ENCODE data around the gene LIX1. TPM values are rescaled to one million over a fixed set of nuclear protein-coding genes. Genes with fewer than 3 reads are reported as not detected.

Gene LIX1
- total RNA-seq, 1 experiment from 2014 or later, result not detected

DNA sequence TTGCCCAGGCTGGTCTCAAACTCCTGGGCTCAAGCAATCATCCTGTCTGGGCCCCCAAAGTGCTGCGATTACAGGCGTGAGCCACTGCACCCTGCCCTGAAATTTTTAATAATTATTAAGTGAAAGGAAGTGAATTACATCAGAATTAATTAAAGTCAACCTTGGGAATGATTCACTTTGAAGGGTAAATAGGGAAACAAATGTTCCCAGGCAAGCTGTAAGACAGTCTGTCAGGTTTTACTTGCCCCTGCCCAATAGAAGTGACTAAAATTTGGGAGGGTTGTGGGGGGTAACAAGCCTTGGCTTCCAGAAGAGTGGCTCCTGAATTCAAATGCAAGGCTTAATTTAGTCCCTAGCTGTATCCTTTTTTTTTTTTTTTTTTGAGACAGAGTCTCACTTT lies 1.3 kb upstream of the LIX1 start (continued):
- TF ChIP-seq, protein P1, sequence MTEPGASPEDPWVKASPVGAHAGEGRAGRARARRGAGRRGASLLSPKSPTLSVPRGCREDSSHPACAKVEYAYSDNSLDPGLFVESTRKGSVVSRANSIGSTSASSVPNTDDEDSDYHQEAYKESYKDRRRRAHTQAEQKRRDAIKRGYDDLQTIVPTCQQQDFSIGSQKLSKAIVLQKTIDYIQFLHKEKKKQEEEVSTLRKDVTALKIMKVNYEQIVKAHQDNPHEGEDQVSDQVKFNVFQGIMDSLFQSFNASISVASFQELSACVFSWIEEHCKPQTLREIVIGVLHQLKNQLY (CRISPR knock-in tag; IDR thresholded peaks at IDR 0.05), result no peak
- TF ChIP-seq, protein P2, sequence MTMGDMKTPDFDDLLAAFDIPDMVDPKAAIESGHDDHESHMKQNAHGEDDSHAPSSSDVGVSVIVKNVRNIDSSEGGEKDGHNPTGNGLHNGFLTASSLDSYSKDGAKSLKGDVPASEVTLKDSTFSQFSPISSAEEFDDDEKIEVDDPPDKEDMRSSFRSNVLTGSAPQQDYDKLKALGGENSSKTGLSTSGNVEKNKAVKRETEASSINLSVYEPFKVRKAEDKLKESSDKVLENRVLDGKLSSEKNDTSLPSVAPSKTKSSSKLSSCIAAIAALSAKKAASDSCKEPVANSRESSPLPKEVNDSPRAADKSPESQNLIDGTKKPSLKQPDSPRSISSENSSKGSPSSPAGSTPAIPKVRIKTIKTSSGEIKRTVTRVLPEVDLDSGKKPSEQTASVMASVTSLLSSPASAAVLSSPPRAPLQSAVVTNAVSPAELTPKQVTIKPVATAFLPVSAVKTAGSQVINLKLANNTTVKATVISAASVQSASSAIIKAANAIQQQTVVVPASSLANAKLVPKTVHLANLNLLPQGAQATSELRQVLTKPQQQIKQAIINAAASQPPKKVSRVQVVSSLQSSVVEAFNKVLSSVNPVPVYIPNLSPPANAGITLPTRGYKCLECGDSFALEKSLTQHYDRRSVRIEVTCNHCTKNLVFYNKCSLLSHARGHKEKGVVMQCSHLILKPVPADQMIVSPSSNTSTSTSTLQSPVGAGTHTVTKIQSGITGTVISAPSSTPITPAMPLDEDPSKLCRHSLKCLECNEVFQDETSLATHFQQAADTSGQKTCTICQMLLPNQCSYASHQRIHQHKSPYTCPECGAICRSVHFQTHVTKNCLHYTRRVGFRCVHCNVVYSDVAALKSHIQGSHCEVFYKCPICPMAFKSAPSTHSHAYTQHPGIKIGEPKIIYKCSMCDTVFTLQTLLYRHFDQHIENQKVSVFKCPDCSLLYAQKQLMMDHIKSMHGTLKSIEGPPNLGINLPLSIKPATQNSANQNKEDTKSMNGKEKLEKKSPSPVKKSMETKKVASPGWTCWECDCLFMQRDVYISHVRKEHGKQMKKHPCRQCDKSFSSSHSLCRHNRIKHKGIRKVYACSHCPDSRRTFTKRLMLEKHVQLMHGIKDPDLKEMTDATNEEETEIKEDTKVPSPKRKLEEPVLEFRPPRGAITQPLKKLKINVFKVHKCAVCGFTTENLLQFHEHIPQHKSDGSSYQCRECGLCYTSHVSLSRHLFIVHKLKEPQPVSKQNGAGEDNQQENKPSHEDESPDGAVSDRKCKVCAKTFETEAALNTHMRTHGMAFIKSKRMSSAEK (CRISPR knock-in tag; IDR thresholded peaks at IDR 0.05; ENCODE audit: borderline replicate concordance), result no peak
- TF ChIP-seq CBFB (CRISPR knock-in tag; IDR thresholded peaks at IDR 0.05; ENCODE audit: low read depth) (no peak), GTF2I (CRISPR knock-in tag; conservative IDR thresholded peaks at IDR 0.05) (no peak), NFE2L1 (CRISPR knock-in tag; IDR thresholded peaks at IDR 0.05) (no peak), NR2C2 (CRISPR knock-in tag; IDR thresholded peaks at IDR 0.05) (no peak), ATF1 (CRISPR knock-in tag; IDR thresholded peaks at IDR 0.05) (no peak), ZNF416 (CRISPR knock-in tag; IDR thresholded peaks at IDR 0.05) (no peak)
- TF ChIP-seq, protein P3, sequence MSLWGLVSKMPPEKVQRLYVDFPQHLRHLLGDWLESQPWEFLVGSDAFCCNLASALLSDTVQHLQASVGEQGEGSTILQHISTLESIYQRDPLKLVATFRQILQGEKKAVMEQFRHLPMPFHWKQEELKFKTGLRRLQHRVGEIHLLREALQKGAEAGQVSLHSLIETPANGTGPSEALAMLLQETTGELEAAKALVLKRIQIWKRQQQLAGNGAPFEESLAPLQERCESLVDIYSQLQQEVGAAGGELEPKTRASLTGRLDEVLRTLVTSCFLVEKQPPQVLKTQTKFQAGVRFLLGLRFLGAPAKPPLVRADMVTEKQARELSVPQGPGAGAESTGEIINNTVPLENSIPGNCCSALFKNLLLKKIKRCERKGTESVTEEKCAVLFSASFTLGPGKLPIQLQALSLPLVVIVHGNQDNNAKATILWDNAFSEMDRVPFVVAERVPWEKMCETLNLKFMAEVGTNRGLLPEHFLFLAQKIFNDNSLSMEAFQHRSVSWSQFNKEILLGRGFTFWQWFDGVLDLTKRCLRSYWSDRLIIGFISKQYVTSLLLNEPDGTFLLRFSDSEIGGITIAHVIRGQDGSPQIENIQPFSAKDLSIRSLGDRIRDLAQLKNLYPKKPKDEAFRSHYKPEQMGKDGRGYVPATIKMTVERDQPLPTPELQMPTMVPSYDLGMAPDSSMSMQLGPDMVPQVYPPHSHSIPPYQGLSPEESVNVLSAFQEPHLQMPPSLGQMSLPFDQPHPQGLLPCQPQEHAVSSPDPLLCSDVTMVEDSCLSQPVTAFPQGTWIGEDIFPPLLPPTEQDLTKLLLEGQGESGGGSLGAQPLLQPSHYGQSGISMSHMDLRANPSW (CRISPR knock-in tag; conservative IDR thresholded peaks at IDR 0.05; ENCODE audit: low read depth), result no peak

DNA sequence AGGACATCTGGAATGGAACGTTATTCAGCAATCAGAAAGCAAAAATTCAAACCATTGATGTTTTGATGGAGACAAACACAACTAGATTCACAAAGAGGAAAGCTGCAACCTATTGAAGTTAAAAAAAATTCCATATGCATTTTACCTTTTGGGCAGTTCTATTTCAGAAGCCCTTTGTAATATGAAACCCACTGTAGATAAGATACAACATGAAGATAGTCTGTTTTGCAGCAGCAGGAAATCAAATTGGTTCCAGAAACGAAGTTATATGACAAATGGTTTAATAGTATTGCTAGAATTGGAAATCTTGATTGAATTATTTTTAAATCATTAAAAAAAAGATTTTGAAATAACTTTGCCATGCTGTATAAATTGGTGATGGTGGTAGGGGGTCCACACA lies 872 bp downstream of the LIX1 start:
- Mint-ChIP-seq H3K27me3 (ENCODE audit: low read depth) (no peaks in the 10 kb centered on the region), H3K4me1 (peaks cover 28% of the 10 kb centered on the region), H3K4me3 (no peak overlapping the region), H3K27ac (no peak overlapping the region), H3K36me3 (no peaks in the 10 kb centered on the region), H3K9me3 (no peaks in the 10 kb centered on the region)
- ChIA-PET CTCF (interaction anchor here (1.0 to 4.8 kb wide), 10 partner anchors 8 to 389 kb away, joined by 3 to 77 read pairs (median 11); no protein-coding TSS in a partner anchor), POLR2A (no interaction called here)
- DNase-seq (ENCODE audit: low spot score) (no peak), ATAC-seq (no peak)
- no peak for TF ChIP-seq JUN (CRISPR knock-in tag; IDR thresholded peaks at IDR 0.05)
- TF ChIP-seq, protein P4, sequence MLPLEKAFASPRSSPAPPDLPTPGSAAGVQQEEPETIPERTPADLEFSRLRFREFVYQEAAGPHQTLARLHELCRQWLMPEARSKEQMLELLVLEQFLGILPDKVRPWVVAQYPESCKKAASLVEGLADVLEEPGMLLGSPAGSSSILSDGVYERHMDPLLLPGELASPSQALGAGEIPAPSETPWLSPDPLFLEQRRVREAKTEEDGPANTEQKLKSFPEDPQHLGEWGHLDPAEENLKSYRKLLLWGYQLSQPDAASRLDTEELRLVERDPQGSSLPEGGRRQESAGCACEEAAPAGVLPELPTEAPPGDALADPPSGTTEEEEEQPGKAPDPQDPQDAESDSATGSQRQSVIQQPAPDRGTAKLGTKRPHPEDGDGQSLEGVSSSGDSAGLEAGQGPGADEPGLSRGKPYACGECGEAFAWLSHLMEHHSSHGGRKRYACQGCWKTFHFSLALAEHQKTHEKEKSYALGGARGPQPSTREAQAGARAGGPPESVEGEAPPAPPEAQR (CRISPR knock-in tag; IDR thresholded peaks at IDR 0.05), result no peak
- no peak for TF ChIP-seq TEAD1 (CRISPR knock-in tag; IDR thresholded peaks at IDR 0.05)
- TF ChIP-seq, protein P5, sequence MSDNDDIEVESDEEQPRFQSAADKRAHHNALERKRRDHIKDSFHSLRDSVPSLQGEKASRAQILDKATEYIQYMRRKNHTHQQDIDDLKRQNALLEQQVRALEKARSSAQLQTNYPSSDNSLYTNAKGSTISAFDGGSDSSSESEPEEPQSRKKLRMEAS (CRISPR knock-in tag; IDR thresholded peaks at IDR 0.05), result no peak
- TF ChIP-seq, protein P6, sequence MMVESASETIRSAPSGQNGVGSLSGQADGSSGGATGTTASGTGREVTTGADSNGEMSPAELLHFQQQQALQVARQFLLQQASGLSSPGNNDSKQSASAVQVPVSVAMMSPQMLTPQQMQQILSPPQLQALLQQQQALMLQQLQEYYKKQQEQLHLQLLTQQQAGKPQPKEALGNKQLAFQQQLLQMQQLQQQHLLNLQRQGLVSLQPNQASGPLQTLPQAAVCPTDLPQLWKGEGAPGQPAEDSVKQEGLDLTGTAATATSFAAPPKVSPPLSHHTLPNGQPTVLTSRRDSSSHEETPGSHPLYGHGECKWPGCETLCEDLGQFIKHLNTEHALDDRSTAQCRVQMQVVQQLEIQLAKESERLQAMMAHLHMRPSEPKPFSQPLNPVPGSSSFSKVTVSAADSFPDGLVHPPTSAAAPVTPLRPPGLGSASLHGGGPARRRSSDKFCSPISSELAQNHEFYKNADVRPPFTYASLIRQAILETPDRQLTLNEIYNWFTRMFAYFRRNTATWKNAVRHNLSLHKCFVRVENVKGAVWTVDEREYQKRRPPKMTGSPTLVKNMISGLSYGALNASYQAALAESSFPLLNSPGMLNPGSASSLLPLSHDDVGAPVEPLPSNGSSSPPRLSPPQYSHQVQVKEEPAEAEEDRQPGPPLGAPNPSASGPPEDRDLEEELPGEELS (CRISPR knock-in tag; IDR thresholded peaks at IDR 0.05), result no peak
- TF ChIP-seq GABPB1 (CRISPR knock-in tag; IDR thresholded peaks at IDR 0.05), result no peak
- TF ChIP-seq, protein P3 (CRISPR knock-in tag; conservative IDR thresholded peaks at IDR 0.05; ENCODE audit: low read depth), result no peak
- no peak for TF ChIP-seq RORB (CRISPR knock-in tag; IDR thresholded peaks at IDR 0.05)
- TF ChIP-seq KAT7 (CRISPR knock-in tag; IDR thresholded peaks at IDR 0.05; ENCODE audit: borderline replicate concordance), result no peak
- no peak for TF ChIP-seq NFE2L1 (CRISPR knock-in tag; IDR thresholded peaks at IDR 0.05)
- no peak for TF ChIP-seq TP53 (CRISPR knock-in tag; IDR thresholded peaks at IDR 0.05)
- no peak for TF ChIP-seq CREM (CRISPR knock-in tag; IDR thresholded peaks at IDR 0.05)
- TF ChIP-seq ELF4 (CRISPR knock-in tag; IDR thresholded peaks at IDR 0.05; ENCODE audit: low read depth), result no peak
- TF ChIP-seq ZNF232 (CRISPR knock-in tag; IDR thresholded peaks at IDR 0.05), result no peak
- TF ChIP-seq, protein P7, sequence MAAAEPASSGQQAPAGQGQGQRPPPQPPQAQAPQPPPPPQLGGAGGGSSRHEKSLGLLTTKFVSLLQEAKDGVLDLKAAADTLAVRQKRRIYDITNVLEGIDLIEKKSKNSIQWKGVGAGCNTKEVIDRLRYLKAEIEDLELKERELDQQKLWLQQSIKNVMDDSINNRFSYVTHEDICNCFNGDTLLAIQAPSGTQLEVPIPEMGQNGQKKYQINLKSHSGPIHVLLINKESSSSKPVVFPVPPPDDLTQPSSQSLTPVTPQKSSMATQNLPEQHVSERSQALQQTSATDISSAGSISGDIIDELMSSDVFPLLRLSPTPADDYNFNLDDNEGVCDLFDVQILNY (CRISPR knock-in tag; IDR thresholded peaks at IDR 0.05), result no peak
